Activated T-cell treated with anti-CD3 and anti-CD28 coated beads for 4 hours (primary cell): Measurements from ENCODE around the gene SETD2.
A peak's percentile ranks its signal among the peaks of the same experiment; 100 is the strongest.
"Not testable (repeated sequence)": the region's sequence is repeated elsewhere in the genome, so short reads cannot be mapped to it uniquely, and the experiment has no call there.

ENCODE experiments used
- DNase-seq: peaks from one replicate; pipeline ENCODE4 v3.0.0-alpha.2; 2020

SETD2 gene

DNA sequence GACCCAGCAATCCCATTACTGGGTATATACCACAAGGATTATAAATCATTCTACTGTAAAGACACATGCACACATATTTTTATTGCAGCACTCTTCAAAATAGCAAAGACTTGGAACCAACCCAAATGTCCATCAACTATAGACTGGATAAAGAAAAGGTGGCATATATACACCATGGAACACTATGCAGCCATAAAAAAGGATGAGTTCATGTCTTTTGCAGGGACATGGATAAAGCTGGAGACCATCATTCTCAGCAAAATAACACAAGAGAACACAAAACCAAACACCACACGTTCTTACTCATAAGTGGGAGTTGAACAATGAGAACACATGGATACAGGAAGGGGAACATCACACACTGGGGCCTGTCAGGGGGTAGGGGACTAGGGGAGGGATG, 137.5 kb downstream of the SETD2 start:
- DNase-seq: not testable (repeated sequence)

GRCh38 chr3:47024932-47025331, 139.0 kb downstream of the SETD2 start:
- no peak for DNase-seq

DNA sequence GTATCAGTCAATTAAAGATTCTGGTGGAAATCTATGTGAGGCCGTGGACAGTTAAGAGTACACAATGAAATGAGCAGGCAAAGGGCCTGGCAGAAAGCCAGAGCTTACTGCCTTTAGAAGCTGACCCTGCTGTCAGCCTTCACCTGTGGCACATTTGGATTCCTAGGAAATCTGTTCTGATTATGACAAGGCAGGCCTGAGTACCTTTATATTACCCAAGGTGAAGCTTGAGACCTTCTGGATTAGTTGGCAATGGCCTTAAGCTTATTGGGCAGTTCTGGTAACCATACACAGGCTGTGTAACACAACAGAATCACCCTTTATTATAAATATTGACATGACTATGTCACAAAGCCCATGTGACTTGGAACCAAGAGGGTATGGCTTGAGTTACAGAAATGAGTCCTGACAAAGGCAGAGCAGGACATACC, 141.3 kb downstream of the SETD2 start:
- no peak for DNase-seq

DNA sequence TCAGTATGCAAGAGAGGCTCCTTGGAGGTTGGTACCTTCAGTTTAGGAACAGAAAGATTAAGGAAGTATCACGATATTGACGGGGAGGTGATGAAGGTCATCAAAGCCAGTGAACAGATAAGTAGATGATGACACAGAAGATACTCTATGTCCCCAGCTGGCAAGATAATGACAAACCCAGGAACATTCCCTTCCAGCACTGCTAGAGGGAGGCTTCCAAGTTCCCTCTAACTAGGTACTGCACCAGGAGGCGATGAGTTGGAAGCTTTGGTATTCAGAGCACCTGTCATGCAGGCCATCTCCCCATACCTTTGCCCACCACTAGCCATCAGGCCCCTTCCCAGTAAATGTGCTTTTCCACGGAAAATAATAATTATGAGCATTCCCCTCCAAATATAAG, 143.6 kb downstream of the SETD2 start:
- DNase-seq: no peak

GRCh38 chr3:47019201-47019600, 144.7 kb downstream of the SETD2 start:
- no peak for DNase-seq

DNA sequence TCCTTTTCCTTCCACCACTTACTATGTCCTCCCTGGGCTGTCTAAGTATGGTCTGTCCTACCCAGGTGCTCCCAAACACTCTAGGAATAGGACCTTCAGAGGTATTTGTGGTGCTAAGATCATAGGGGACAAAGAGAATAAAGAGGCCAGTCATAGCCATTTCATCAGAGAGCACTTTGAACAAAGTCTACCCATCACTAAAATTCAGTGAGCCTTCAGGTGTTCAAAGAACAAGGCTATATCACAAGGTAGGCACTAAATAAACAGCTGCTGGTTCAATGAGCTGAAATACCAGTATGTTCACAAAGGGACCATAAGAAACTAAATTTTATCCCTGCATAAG, 145.7 kb downstream of the SETD2 start:
- no peak for DNase-seq

DNA sequence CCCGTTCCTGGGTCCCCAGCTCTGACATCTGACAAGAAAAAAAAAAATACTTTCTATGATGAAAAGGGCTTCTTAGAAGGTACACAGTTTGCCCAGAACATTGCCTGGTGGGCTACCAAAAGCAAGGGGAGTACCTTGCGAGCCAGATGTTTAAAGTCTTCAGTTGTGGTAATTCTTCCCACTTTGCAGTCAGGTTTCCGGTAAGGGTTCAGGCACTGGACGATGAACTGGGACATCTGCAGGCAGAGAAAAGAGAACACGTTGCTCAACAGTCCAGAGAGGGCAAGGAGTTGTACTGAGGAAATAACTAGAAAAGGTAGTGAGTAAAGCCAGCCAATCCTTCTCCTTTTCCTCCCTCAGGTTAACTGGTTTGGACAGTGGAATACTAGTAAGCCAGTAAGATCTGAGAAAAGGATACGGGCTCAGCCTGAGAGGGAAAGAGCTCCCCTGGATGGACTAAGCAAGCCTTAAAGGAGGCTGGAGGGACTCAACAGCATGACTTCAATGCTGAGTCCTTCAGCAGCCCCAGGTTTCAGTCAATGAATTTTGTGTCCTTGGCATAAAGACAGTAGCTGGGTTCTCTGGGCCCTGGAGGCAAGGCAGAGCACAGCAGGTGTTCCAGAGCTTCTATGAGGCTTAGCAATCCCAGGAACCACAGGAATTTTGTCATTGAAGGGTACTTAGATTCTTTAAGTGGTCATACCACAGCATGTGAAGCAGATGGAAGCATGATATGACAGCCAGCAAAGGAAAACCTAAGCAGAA, 146.2 kb downstream of the SETD2 start:
- DNase-seq: no peak

GRCh38 chr3:47016934-47017435, 146.9 kb downstream of the SETD2 start:
- DNase-seq: no peak

DNA sequence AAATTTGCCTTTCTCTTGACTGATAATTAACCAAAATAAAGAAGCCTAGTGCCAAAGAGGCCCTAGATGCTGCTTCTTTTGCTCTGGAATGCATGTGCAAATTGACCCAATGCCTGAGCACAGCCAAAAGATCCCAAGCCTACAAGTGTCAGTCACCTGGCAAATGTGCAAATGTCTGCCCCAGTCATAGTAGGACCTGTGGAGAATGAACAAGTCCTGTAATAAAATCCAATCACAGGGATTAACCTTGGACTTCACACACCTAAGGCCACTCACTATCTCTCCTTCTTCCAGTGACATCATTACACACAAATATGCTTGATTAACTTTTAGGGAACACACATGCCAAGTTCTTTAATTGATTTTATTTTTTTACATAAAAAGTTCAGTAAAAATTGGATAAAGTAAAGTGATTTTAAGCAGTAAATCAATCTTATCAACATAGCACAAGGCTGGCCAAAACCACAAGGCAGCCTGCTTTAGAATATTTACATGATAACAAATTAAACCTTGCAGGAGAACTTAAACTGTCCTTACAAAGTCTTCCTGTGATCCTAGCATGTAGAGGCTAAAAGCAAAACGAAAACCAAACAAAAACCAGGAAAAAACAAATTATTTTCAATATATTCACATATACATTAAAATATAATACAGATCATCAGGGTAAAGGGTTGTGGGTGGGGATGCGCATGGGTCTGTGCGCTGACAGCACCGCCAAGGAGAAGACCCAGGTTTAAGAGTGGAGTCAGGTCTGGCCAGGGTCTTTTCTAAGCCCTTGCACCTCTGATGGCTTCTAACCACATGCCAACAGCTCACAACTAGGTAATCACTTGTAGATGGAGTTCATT, 147.6 kb downstream of the SETD2 start:
- DNase-seq: no peak

DNA sequence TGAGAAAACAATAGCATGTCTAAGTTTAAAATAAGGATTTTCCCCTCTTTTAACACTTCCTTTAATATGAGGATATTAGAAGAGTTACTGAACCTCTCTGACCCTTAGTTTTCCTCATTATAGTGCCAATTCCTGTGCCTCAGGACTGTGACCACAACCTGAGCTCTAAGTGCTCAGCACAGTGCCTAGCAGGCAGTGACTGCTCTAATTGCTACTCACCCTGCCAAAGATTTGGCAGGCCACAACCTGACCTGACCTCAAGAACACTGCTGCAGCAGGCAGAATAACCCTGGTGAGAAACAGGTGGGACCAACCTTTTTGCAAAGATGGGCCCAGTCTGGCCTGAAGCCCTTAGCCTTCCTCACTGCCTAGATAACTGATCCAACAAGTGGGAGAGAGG, 148.8 kb downstream of the SETD2 start:
- DNase-seq: no peak

GRCh38 chr3:47014036-47014435, 149.9 kb downstream of the SETD2 start:
- no peak for DNase-seq

DNA sequence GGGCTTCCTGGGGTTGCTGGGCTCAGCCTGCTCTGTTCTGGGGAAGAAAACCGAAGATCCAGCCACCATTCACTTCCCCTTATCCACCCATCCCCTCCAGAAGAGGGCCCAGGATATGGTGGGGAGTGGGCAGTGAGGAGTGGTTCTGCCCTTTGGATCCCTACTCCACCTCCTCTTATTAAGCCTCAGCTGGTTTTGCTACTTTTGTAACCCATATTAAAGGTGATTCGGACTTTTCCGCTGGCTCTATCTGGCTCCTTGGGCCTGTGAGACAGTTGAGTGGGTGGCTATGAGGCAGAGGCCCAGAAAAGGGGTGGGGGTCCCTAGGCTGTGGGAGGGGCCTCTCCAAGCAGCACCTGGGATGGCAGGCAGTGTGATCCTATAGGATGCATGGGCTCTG, 150.7 kb downstream of the SETD2 start:
- DNase-seq: no peak

GRCh38 chr3:47012342-47013230, 151.3 kb downstream of the SETD2 start:
- no peak for DNase-seq

DNA sequence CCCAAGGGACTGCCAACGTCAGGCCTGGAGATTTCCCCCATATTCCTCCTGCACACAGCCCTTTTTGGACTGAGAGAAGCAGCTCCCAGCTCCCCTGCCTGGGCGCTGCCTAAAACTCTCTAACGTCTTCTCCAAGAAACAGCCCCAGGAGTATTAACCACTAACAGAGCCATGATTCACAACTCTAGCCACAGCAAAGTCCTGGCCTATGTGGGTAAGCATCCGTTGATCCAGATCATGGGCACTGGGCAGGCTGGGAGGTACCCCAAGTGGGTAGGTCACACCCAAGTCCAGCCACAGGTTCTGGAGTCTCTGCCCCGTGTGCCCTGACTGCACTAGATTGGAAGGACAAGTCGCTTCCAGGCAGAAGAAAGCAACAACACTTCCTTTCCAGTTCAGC, 152.5 kb downstream of the SETD2 start:
- DNase-seq: no peak

DNA sequence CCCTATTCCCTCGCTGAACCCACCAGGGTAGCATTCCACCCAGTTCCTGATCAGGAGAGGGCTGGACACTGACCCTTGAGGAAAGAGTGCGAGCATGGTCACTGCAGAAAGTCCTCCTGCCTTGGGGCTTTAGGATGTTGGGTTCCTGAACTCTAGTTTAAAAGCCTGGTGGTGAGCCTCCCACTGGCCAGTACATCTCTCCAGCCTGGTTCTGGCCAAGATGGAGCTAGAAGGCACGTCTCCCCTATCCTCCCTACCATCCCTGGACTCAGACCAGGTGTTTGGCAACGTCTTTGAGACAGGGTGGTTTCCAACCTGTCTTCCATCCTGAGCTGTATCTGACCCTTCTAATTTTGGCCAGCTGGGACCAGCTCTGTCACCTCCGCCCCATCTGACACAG, 153.0 kb downstream of the SETD2 start:
- DNase-seq: no peak

DNA sequence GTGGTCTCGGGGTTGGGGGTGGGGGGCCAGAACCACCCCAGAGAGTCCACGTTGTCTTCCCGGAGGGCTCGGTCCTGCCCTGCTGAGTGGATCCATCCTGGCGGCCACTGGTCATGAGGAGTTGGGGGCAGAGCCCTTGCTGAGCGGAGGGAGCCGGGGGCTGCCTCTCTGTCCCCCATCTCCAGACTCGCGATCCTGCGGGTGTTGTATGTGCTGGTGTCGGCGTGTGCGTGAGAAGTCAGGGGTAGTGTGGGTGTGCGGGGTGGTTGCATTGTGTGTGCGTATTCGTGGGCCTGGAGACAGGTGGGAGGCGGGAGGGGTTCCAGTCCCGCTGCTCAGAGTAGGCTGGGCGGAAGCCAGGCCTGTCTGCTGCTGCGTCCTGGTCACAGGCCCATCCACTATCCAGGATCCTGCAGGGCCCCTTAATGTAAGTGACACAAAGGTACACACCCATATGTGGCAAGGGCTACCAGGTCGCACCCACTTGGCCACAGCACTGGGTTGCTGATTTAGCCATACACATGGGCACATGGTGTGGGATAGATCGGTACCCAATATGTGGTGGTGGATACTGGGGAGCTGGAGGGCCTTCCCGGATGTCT, 153.7 kb downstream of the SETD2 start:
- no peak for DNase-seq

GRCh38 chr3:47009225-47010110, 154.4 kb downstream of the SETD2 start:
- peak; percentile 42 for DNase-seq

- DNase-seq: no peak
These were observed 155.1 kb downstream of the SETD2 start for GRCh38 chr3:47008851-47009224.

DNA sequence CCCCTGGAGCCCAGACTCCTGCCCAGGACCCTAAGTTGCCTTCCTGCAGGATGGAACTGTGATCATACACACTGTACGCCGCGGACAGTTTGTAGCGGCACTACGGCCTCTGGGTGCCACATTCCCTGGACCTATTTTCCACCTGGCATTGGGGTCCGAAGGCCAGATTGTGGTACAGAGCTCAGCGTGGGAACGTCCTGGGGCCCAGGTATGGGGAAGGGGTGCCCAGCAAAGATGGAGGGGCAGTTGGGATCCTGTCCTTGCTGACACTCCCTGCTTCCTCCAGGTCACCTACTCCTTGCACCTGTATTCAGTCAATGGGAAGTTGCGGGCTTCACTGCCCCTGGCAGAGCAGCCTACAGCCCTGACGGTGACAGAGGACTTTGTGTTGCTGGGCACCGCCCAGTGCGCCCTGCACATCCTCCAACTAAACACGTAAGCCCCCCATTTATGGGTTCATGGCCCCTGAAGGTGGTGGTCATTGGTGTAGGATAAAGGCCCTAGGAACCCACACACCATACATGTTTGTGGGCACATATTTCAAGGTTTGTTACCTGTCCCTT, 155.6 kb downstream of the SETD2 start:
- DNase-seq: no peak

GRCh38 chr3:47007482-47008233, 156.3 kb downstream of the SETD2 start:
- DNase-seq: no peak

DNA sequence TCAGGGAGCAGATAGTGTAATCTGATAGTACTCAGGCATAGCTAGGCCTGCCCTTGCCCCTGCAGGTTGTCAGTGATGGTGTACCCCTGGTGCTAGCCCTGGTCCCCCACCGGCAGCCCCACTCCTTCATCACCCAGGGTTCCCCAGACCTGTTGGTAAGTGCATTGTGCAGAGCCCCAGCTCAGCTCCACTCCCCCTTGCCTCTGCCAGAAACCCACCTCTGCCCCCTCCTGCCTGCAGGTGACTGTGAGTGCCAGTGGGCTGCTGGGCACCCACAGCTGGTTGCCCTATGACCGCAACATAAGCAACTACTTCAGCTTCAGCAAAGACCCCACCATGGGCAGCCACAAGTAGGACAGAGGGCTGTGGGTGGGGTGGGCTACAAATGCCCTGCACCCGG, 156.9 kb downstream of the SETD2 start:
- no peak for DNase-seq
